ENCODE measurements around the gene ST8SIA1.
"Not testable (repeated sequence)": the region's sequence is repeated elsewhere in the genome, so short reads cannot be mapped to it uniquely, and the experiment has no call there.

The ST8SIA1 gene

GRCh38 chr12:22146686-22147085 is 187.8 kb downstream of the ST8SIA1 start:
- DNase-seq, result not testable (repeated sequence)

All from NCI-H1048 (cell line).